Measurements from ENCODE around the gene CDC42BPA.

GRCh38 chr1:227190321-227190720, 128.0 kb downstream of the CDC42BPA start:
- no peak for TF ChIP-seq CTCF (CRISPR knock-in tag; IDR thresholded peaks at IDR 0.05)
- no peak for TF ChIP-seq PHF8 (CRISPR knock-in tag; IDR thresholded peaks at IDR 0.05)
- no peak for TF ChIP-seq ATF1 (CRISPR knock-in tag; IDR thresholded peaks at IDR 0.05)
- no peak for TF ChIP-seq REST (IDR thresholded peaks at IDR 0.05; ENCODE audit: borderline replicate concordance in 1 of 2, low read depth in 1 of 2, low read length in 2 of 2)
